MM.1S (cell line): ENCODE data around the gene TAP2.
"Not testable (repeated sequence)": the region's sequence is repeated elsewhere in the genome, so short reads cannot be mapped to it uniquely, and the experiment has no call there.

ENCODE experiments used
- DNase-seq: peaks from one replicate; pipeline ENCODE4 v3.0.0-alpha.2; 2015
- H2AFZ ChIP-seq: fragments of 300-600 bp; sonication (generic); 2 replicates; pipeline ENCODE4 v1.6.0; 2016; ENCODE audit warnings: antibody characterized with exemption, low read length
- H3F3A ChIP-seq: fragments of 300-600 bp; sonication (generic); 2 replicates; pipeline ENCODE4 v1.6.1; 2016; ENCODE audit warnings: mild to moderate bottlenecking, antibody characterized with exemption, low read length, moderate library complexity, mixed read lengths; ENCODE audit not compliant: insufficient read depth
- H3K27ac ChIP-seq: fragments of 300-600 bp; sonication (generic); 2 replicates; pipeline ENCODE4 v1.5.1; 2016; ENCODE audit warnings: mild to moderate bottlenecking, low read length
- H3K27me3 ChIP-seq: fragments of 300-600 bp; sonication (generic); replicated peaks from 2 replicates; pipeline ENCODE4 v1.6.0; 2016; ENCODE audit warnings: low read length; ENCODE audit not compliant: insufficient read depth
- H3K36me3 ChIP-seq: fragments of 300-600 bp; sonication (generic); replicated peaks from 2 replicates; pipeline ENCODE4 v1.6.1; 2016; ENCODE audit warnings: mild to moderate bottlenecking, low read length, mixed read lengths; ENCODE audit not compliant: insufficient read depth
- H3K4me1 ChIP-seq: fragments of 300-600 bp; sonication (generic); 2 replicates; pipeline ENCODE4 v1.6.1; 2016; ENCODE audit warnings: low read length, mixed read lengths
- H3K4me2 ChIP-seq: fragments of 300-600 bp; sonication (generic); 2 replicates; pipeline ENCODE4 v1.6.0; 2016; ENCODE audit warnings: low read depth, low read length
- H3K4me3 ChIP-seq: fragments of 300-600 bp; sonication (generic); 2 replicates; pipeline ENCODE4 v1.5.1; 2016; ENCODE audit warnings: low read length, mixed read lengths
- H3K79me2 ChIP-seq: fragments of 300-600 bp; sonication (generic); 2 replicates; pipeline ENCODE4 v1.6.1; 2016; ENCODE audit warnings: mixed run types, low read length, mixed read lengths
- H3K9ac ChIP-seq: fragments of 300-600 bp; sonication (generic); 2 replicates; pipeline ENCODE4 v1.6.1; 2016; ENCODE audit warnings: low read length, mixed read lengths
- H3K9me2 ChIP-seq: fragments of 300-600 bp; sonication (generic); replicated peaks from 2 replicates; pipeline ENCODE4 v1.6.1; 2016; ENCODE audit warnings: mild to moderate bottlenecking, low read length, mixed read lengths; ENCODE audit not compliant: insufficient read depth
- H3K9me3 ChIP-seq: fragments of 300-600 bp; sonication (generic); replicated peaks from 2 replicates; pipeline ENCODE4 v1.6.1; 2016; ENCODE audit warnings: mild to moderate bottlenecking, low read length, mixed read lengths; ENCODE audit not compliant: insufficient read depth
- H4K20me1 ChIP-seq: fragments of 300-600 bp; sonication (generic); 2 replicates; pipeline ENCODE4 v1.6.1; 2016; ENCODE audit warnings: mild to moderate bottlenecking, low read length, moderate library complexity, mixed read lengths; ENCODE audit not compliant: insufficient read depth
- CTCF ChIP-seq: fragments of 300-600 bp; sonication (generic); IDR thresholded peaks from 2 replicates; pipeline ENCODE4 v1.5.1; 2016; ENCODE audit warnings: antibody characterized with exemption, low read length, mixed read lengths
- EZH2 ChIP-seq: fragments of 300-600 bp; sonication (generic); optimal IDR thresholded peaks from 2 replicates; pipeline ENCODE3; 2017; ENCODE audit warnings: low read depth, mild to moderate bottlenecking, antibody characterized with exemption, low read length, mixed read lengths
- EZH2phosphoT487 ChIP-seq: fragments of 300-600 bp; sonication (generic); IDR thresholded peaks from 2 replicates; pipeline ENCODE4 v1.6.1; 2018; ENCODE audit warnings: antibody characterized with exemption, low read length

TAP2 gene

GRCh38 chr6:32885698-32886286 is 47.3 kb upstream of the TAP2 start:
- H3K79me2 ChIP-seq: no peaks in the 10 kb centered on the region
- TF ChIP-seq EZH2: no peak
- no peak for TF ChIP-seq EZH2phosphoT487
- peak; percentile 60 for TF ChIP-seq CTCF
- no peak overlapping the region for H2AFZ ChIP-seq
- peaks cover 7% of the 10 kb centered on the region; the same call in 1 of the 2 replicates for H3K27me3 ChIP-seq
- H3F3A ChIP-seq: no peaks in the 10 kb centered on the region
- H3K4me1 ChIP-seq: 0 out of 2 replicates have a peak, but pooled peaks cover 2% of the 10 kb centered on the region
- H3K36me3 ChIP-seq: no peaks in the 10 kb centered on the region
- H3K4me2 ChIP-seq: no peak overlapping the region
- H3K9me2 ChIP-seq: no peaks in the 10 kb centered on the region
- no peaks in the 10 kb centered on the region for H3K9me3 ChIP-seq
- H3K9ac ChIP-seq: no peak overlapping the region
- no peak overlapping the region for H3K4me3 ChIP-seq
- no peak overlapping the region for H3K27ac ChIP-seq
- peak; percentile 72 for DNase-seq
- H4K20me1 ChIP-seq: no peaks in the 10 kb centered on the region

- Histone ChIP-seq H3F3A (no peaks in the 10 kb centered on the region), H2AFZ (no peak overlapping the region), H3K36me3 (no peaks in the 10 kb centered on the region), H4K20me1 (no peaks in the 10 kb centered on the region), H3K4me2 (no peak overlapping the region), H3K4me1 (0 out of 2 replicates have a peak, but pooled peaks cover 4% of the 10 kb centered on the region), H3K9me2 (no peaks in the 10 kb centered on the region), H3K9ac (no peak overlapping the region), H3K79me2 (no peaks in the 10 kb centered on the region), H3K27me3 (peaks cover 7% of the 10 kb centered on the region; the same call in 1 of the 2 replicates), H3K4me3 (no peak overlapping the region), H3K9me3 (no peaks in the 10 kb centered on the region), H3K27ac (no peak overlapping the region)
- DNase-seq: no peak
- TF ChIP-seq EZH2 (no peak), EZH2phosphoT487 (no peak), CTCF (no peak)
These were observed 45.2 kb upstream of the TAP2 start for GRCh38 chr6:32883789-32884188.

GRCh38 chr6:32882879-32883250 is 44.3 kb upstream of the TAP2 start:
- Histone ChIP-seq H3K4me3 (no peak overlapping the region), H4K20me1 (no peaks in the 10 kb centered on the region), H3F3A (no peaks in the 10 kb centered on the region), H2AFZ (no peak overlapping the region), H3K9ac (no peak overlapping the region), H3K9me3 (no peaks in the 10 kb centered on the region), H3K27ac (no peak overlapping the region), H3K79me2 (no peaks in the 10 kb centered on the region), H3K9me2 (no peaks in the 10 kb centered on the region), H3K27me3 (peaks cover 7% of the 10 kb centered on the region), H3K36me3 (no peaks in the 10 kb centered on the region), H3K4me1 (0 out of 2 replicates have a peak, but pooled peaks cover 4% of the 10 kb centered on the region), H3K4me2 (no peak overlapping the region)
- no peak for TF ChIP-seq EZH2phosphoT487
- DNase-seq: no peak

- not testable (repeated sequence) for H3K36me3 ChIP-seq, H3K27ac ChIP-seq, H3K79me2 ChIP-seq, H3K9me2 ChIP-seq, DNase-seq, H4K20me1 ChIP-seq, H3K27me3 ChIP-seq, H3K4me1 ChIP-seq, H3K4me3 ChIP-seq, H3K9ac ChIP-seq, H3K9me3 ChIP-seq, H3K4me2 ChIP-seq, H2AFZ ChIP-seq, H3F3A ChIP-seq
These were observed 42.4 kb upstream of the TAP2 start for GRCh38 chr6:32880962-32881361.
